HCEC 1CT (cell line): ENCODE data around the gene MAPKBP1.

Experiments
- DNase-seq: peaks from one replicate; pipeline ENCODE4 v3.0.0-alpha.2; 2017

MAPKBP1 gene

GRCh38 chr15:41874736-41875135 is 100.5 kb downstream of the MAPKBP1 start:
- DNase-seq: no peak

- no peak for DNase-seq
Observed at GRCh38 chr15:41876007-41876406, 101.7 kb downstream of the MAPKBP1 start.

- DNase-seq: no peak
Observed at GRCh38 chr15:41876689-41877088, 102.4 kb downstream of the MAPKBP1 start.
